Panc1 (cell line): ENCODE data around the gene LRRFIP1. TPM values are rescaled to one million over a fixed set of nuclear protein-coding genes. Genes with fewer than 3 reads are reported as not detected.

Source experiments
- ATAC-seq: fragments of 200-7000 bp; cut with Tn5 transposase; 2 replicates; pipeline ENCODE4 v1.9.1; 2020; ENCODE audit warnings: mild to moderate bottlenecking, moderate library complexity
- BruUV-seq: library from RNA; stranded (reverse); fragments of 400-500 nt; replicated peaks from 2 replicates; lab custom pipeline; 2021; lab: Mats Ljungman, UMichigan
- CTCF ChIA-PET: fragments of 300-600 bp; sonication (Branson Sonifier 250); formaldehyde crosslinking; loops from one replicate; lab custom pipeline; 2022; ENCODE audit warnings: antibody characterized with exemption; lab: Charles Lee
- POLR2A ChIA-PET: fragments of 300-600 bp; sonication (Branson Sonifier 250); formaldehyde crosslinking; loops from one replicate; lab custom pipeline; 2022; ENCODE audit warnings: antibody characterized with exemption; lab: Charles Lee
- DNase-seq: peaks from one replicate; pipeline ENCODE4 v3.0.0-alpha.2; 2010; ENCODE audit warnings: low read depth, low spot score
- H3K27ac ChIP-seq: 2 replicates; pipeline ENCODE4 v1.5.1; 2011; ENCODE audit warnings: mild to moderate bottlenecking, low read length, inconsistent platforms
- H3K27me3 ChIP-seq: fragments of 200-500 bp; sonication (Bioruptor generic); 2 replicates; pipeline ENCODE4 v1.6.0; 2014; ENCODE audit warnings: low read length, inconsistent platforms; ENCODE audit not compliant: control insufficient read depth, insufficient read depth
- H3K36me3 ChIP-seq: fragments of 200-500 bp; sonication (Bioruptor generic); 2 replicates; pipeline ENCODE4 v1.5.1; 2014; ENCODE audit warnings: inconsistent platforms, mild to moderate bottlenecking, low read length, moderate library complexity; ENCODE audit not compliant: control insufficient read depth, insufficient read depth
- H3K4me1 ChIP-seq: 2 replicates; pipeline ENCODE4 v1.5.1; 2011; ENCODE audit warnings: inconsistent platforms, mild to moderate bottlenecking, low read length, moderate library complexity; ENCODE audit not compliant: control insufficient read depth, insufficient read depth
- H3K4me3 ChIP-seq, 2 experiments: 2 replicates each; pipeline ENCODE4 v1.5.1; 2011 to 2012; ENCODE audit warnings: low read depth in 2 of 2, low read length in 2 of 2, mild to moderate bottlenecking in 2 of 2, inconsistent platforms in 1 of 2, moderate library complexity in 1 of 2
- H3K9me3 ChIP-seq: fragments of 200-500 bp; sonication (Bioruptor generic); 2 replicates; pipeline ENCODE4 v1.5.1; 2014; ENCODE audit warnings: low read depth, mild to moderate bottlenecking, inconsistent platforms, low read length, moderate library complexity; ENCODE audit not compliant: control insufficient read depth, insufficient read depth
- CTCF ChIP-seq: fragments of 450-650 bp; IDR thresholded peaks from 2 replicates; pipeline ENCODE4 v1.5.1; 2017; ENCODE audit warnings: mild to moderate bottlenecking
- POLR2AphosphoS5 ChIP-seq: IDR thresholded peaks from 2 replicates; pipeline ENCODE4 v1.6.1; 2012; ENCODE audit warnings: mild to moderate bottlenecking, low read depth, low read length, moderate library complexity
- REST ChIP-seq, 2 experiments: IDR thresholded peaks; 2 replicates each; pipeline ENCODE4 v1.6.1; 2011 to 2012; ENCODE audit warnings: low read depth in 2 of 2, control low read depth in 1 of 2, low read length in 1 of 2, mild to moderate bottlenecking in 1 of 2, moderate library complexity in 1 of 2; ENCODE audit not compliant: insufficient read depth in 1 of 2
- SIN3A ChIP-seq: IDR thresholded peaks from 2 replicates; pipeline ENCODE4 v1.6.1; 2012; ENCODE audit warnings: low read depth, mild to moderate bottlenecking, low read length, moderate library complexity, borderline replicate concordance; ENCODE audit not compliant: insufficient read depth
- TCF7L2 ChIP-seq: IDR thresholded peaks from 2 replicates; pipeline ENCODE4 v1.6.1; 2011; ENCODE audit warnings: mild to moderate bottlenecking, low read depth, low read length, inconsistent platforms
- in situ Hi-C: cut with HindIII; loops from 2 replicates; pipeline ENCODE4 v1.10.0; 2016; ENCODE audit warnings: low sequenced_read_pairs, low pct_unique_long_range_greater_than_20kb
- intact Hi-C: fragments of 100-400 bp; cut with micrococcal nuclease; formaldehyde crosslinking; loops from one replicate; pipeline ENCODE4 v1.10.0; 2022; ENCODE audit not compliant: unreplicated experiment
- total RNA-seq: library from RNA; stranded (reverse); gene quantifications from one replicate; pipeline ENCODE4 v1.2.1, GENCODE V29; 2021; ENCODE audit not compliant: unreplicated experiment

Gene LRRFIP1
- total RNA-seq, 1 experiment from 2014 or later = 121 TPM

- H3K27ac ChIP-seq = peak overlapping the region; percentile 35; the same call in 1 of the 2 replicates
- POLR2A ChIA-PET = no interaction called here
- in situ Hi-C loops = no loop called here
Measured at GRCh38 chr2:237598468-237599208, 28.7 kb upstream of the LRRFIP1 start.

More at GRCh38 chr2:237598468-237599208, 28.7 kb upstream of the LRRFIP1 start:
- no peak for ATAC-seq
- H3K4me1 ChIP-seq = peaks cover 24% of the 10 kb centered on the region
- no peak for TF ChIP-seq POLR2AphosphoS5
- no peak for TF ChIP-seq REST (IDR thresholded peaks at IDR 0.05; ENCODE audit: insufficient read depth in 1 of 2, low read depth in 2 of 2, low read length in 1 of 2)
- no peak for TF ChIP-seq TCF7L2
- no peak for TF ChIP-seq CTCF
- TF ChIP-seq SIN3A = no peak
- no peaks in the 10 kb centered on the region for H3K36me3 ChIP-seq
- H3K4me3 ChIP-seq = no peak overlapping the region
- no peak for DNase-seq
- H3K9me3 ChIP-seq = no peaks in the 10 kb centered on the region
- no TSS peak for BruUV-seq
- intact Hi-C loops = loop anchor here (10.0 kb wide), 1 partner anchor 146 kb away; no protein-coding TSS in a partner anchor
- no peaks in the 10 kb centered on the region for H3K27me3 ChIP-seq
- CTCF ChIA-PET = no interaction called here
